Skeletal muscle satellite cell (primary cell): Measurements from ENCODE around the gene ABLIM2.

Experiments used
- H3K27me3 ChIP-seq: 2 replicates; pipeline ENCODE4 v1.7.0; 2013; ENCODE audit warnings: low read length; ENCODE audit not compliant: control insufficient read depth, insufficient read depth
- H3K36me3 ChIP-seq: 2 replicates; pipeline ENCODE4 v1.7.0; 2013; ENCODE audit warnings: mild to moderate bottlenecking, control low read depth, low read length; ENCODE audit not compliant: insufficient read depth
- H3K4me1 ChIP-seq: 2 replicates; pipeline ENCODE4 v1.7.0; 2013; ENCODE audit warnings: low read length; ENCODE audit not compliant: control insufficient read depth, insufficient read depth
- H3K4me2 ChIP-seq: 2 replicates; pipeline ENCODE4 v1.7.0; 2013; ENCODE audit warnings: mild to moderate bottlenecking, low read length
- H3K4me3 ChIP-seq: 2 replicates; pipeline ENCODE4 v1.7.0; 2013; ENCODE audit warnings: low read length
- H3K9ac ChIP-seq: 2 replicates; pipeline ENCODE4 v1.7.0; 2013; ENCODE audit warnings: mild to moderate bottlenecking, low read depth, low read length, moderate library complexity
- H3K9me3 ChIP-seq: replicated peaks from 2 replicates; pipeline ENCODE4 v1.7.0; 2013; ENCODE audit warnings: mild to moderate bottlenecking, control low read depth, low read length

ABLIM2 gene

GRCh38 chr4:8084031-8084660 is 74.5 kb downstream of the ABLIM2 start:
- no peaks in the 10 kb centered on the region for H3K9me3 ChIP-seq
- H3K36me3 ChIP-seq: no peaks in the 10 kb centered on the region
- H3K4me3 ChIP-seq: no peak overlapping the region
- H3K4me1 ChIP-seq: no peaks in the 10 kb centered on the region
- H3K9ac ChIP-seq: no peak overlapping the region
- H3K27me3 ChIP-seq: peaks cover 24% of the 10 kb centered on the region
- H3K4me2 ChIP-seq: no peak overlapping the region

- Histone ChIP-seq H3K9ac (no peak overlapping the region), H3K4me1 (no peaks in the 10 kb centered on the region), H3K4me3 (no peak overlapping the region), H3K27me3 (peaks cover 24% of the 10 kb centered on the region), H3K4me2 (no peak overlapping the region), H3K36me3 (no peaks in the 10 kb centered on the region), H3K9me3 (no peaks in the 10 kb centered on the region)
These were observed 75.4 kb downstream of the ABLIM2 start for GRCh38 chr4:8083086-8083825.

DNA sequence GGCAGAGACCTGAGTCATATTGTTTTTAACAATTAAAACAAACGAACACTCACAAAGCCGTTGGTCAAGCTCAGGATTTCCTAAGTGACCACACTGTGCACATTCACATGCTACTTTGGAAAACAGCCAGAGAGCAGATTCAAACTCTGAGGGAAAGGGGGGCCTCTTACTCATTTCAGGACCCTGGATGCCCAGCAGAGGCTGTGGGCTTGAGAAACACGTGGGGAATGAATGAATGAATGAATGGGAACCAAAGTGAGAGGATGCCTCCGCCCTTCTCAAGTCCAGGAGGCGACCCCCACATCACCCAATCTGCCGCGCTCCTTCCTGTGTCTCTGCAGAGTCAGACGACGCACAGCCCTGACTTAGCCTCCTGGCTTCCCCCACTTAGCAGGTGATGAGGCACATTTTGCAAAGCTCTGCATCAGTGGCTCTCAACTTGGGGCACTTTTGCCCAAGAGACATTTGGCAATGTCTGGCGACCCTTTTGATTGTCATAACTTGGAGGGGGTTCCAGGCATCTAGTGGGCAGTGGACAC is 76.0 kb downstream of the ABLIM2 start:
- no peak overlapping the region for H3K9ac ChIP-seq
- peaks cover 24% of the 10 kb centered on the region for H3K27me3 ChIP-seq
- H3K4me2 ChIP-seq: no peak overlapping the region
- H3K9me3 ChIP-seq: no peaks in the 10 kb centered on the region
- H3K4me3 ChIP-seq: no peak overlapping the region
- H3K4me1 ChIP-seq: no peaks in the 10 kb centered on the region
- no peaks in the 10 kb centered on the region for H3K36me3 ChIP-seq

DNA sequence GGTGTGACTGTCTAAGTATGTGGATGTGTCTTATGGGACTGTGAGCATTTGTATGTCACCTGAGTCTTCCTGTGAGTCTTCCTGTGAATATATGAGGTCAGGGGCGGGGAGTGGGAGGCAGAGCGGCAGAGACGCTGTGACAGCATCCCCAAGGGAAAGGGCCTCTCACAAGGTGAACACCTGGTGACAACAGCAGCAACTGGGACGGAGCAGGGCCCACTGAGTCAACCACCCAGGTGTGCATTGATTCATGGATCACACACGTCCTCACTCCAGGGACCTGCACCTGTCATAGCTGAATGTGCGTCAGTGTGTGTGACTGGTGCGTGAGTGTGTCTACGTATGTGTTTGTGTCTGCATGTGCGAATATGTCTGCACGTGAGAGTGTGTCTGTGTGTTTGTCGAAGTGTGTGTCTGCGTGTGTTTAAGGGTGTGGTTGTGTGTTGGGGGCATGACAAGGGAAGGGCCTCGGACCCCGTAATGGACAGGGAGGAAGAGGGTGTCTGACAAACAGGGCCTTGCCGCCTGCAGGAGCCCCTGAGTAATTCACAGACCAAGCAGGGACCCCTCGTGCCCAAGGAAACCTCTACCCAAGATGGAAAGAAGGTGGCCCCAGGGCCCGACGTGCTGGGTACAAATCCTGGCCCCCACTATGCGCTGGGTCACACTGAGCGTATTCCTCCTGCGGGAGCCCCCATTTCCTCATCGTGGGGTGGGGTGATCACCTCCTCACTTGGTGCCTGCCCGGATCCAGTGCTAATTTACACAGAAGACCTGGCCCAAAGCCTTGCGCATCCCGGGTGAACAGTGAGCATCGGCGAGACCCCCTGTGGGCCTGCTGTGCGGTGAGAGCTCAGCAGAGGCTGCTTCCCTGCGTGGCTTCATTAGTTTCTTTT is 76.7 kb downstream of the ABLIM2 start:
- Histone ChIP-seq H3K36me3 (no peaks in the 10 kb centered on the region), H3K27me3 (peaks cover 17% of the 10 kb centered on the region)

DNA sequence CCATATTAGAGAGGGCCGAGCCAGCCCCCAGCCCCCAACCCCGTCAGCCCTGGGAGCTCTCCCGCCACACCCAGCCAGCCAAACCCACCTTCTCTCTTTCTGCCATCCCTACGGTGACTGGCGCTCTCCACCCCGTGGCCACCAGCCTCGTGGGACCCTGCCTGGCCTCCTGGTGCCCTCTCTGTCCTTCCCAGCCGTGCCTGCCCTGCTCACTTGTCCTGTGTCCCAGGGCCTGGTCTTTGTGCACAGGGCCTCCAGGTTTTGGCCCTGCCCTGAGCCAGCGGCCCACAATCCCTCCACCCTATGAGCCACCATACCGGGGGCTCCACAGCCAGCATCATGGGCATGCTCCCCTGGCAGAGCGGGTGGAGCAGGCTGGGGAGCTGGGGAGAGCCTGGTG is 77.4 kb downstream of the ABLIM2 start:
- H3K36me3 ChIP-seq: no peaks in the 10 kb centered on the region
- no peaks in the 10 kb centered on the region for H3K4me1 ChIP-seq
- no peak overlapping the region for H3K4me3 ChIP-seq
- peaks cover 17% of the 10 kb centered on the region for H3K27me3 ChIP-seq
- no peak overlapping the region for H3K4me2 ChIP-seq
- H3K9me3 ChIP-seq: no peaks in the 10 kb centered on the region
- no peak overlapping the region for H3K9ac ChIP-seq

More for the DNA sequence above, 76.7 kb downstream of the ABLIM2 start:
- no peak overlapping the region for H3K4me3 ChIP-seq
- no peak overlapping the region for H3K9ac ChIP-seq
- H3K4me2 ChIP-seq: no peak overlapping the region
- H3K4me1 ChIP-seq: no peaks in the 10 kb centered on the region
- no peaks in the 10 kb centered on the region for H3K9me3 ChIP-seq

DNA sequence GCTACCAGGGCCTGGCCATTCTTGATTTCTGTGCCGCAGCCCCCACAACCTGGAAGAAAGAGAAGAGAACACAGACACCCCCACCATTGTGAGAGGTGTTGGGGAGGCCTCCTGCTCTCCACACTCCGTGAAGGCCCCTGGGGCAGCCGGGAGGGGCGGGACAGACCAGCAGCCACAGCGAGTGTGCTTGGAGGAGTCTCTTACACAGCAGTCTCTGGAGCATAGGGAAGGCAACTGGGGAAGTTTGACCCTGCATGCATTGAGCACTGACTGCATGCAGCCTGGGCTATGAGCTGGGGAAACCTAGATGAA is 77.9 kb downstream of the ABLIM2 start:
- Histone ChIP-seq H3K27me3 (peaks cover 17% of the 10 kb centered on the region), H3K4me2 (no peak overlapping the region), H3K4me3 (no peak overlapping the region), H3K9me3 (no peaks in the 10 kb centered on the region), H3K4me1 (no peaks in the 10 kb centered on the region), H3K36me3 (no peaks in the 10 kb centered on the region), H3K9ac (no peak overlapping the region)

DNA sequence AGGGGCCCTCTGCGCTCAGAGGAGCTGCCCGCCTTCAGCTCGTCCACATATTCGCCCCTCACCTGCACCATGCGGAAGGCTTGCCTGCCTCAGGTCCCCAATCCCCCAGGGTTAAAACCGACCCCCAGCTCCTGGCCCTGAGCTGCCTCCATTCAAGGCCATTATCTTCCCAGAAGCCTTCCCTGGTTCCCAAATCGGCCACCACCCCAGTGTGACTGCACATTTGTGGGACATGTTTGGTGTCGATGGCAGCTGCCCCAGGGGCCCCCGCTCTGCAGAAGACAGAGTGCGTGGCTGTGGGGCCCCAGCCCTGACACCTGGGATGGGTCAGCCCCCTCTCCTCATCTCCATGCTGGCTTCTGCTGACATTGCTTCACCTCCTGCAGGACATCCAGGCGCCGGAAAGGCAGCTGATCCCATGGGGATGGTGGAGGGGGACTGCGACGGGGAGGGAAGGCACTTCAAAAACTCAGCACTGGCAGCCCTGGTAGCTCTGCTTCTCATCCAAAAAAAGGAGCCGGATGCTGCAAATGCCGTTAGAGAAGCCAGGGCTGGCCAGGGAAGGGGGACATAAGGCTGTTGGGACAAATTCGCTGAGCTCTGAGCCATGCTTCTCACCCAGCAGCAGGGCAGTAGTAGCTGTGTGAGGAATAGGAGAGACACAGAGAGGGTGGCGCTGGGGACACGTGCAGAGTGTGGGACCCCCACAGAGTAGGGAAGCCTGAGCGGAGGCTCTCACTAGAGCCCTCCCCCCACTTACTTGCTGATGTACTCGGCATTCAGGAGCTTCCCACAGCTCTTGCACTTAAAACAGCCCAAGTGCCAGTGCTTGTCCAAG is 78.5 kb downstream of the ABLIM2 start:
- H3K27me3 ChIP-seq: peaks cover 17% of the 10 kb centered on the region
- no peaks in the 10 kb centered on the region for H3K4me1 ChIP-seq
- no peaks in the 10 kb centered on the region for H3K9me3 ChIP-seq
- no peak overlapping the region for H3K4me2 ChIP-seq
- no peak overlapping the region for H3K4me3 ChIP-seq
- no peaks in the 10 kb centered on the region for H3K36me3 ChIP-seq
- no peak overlapping the region for H3K9ac ChIP-seq

DNA sequence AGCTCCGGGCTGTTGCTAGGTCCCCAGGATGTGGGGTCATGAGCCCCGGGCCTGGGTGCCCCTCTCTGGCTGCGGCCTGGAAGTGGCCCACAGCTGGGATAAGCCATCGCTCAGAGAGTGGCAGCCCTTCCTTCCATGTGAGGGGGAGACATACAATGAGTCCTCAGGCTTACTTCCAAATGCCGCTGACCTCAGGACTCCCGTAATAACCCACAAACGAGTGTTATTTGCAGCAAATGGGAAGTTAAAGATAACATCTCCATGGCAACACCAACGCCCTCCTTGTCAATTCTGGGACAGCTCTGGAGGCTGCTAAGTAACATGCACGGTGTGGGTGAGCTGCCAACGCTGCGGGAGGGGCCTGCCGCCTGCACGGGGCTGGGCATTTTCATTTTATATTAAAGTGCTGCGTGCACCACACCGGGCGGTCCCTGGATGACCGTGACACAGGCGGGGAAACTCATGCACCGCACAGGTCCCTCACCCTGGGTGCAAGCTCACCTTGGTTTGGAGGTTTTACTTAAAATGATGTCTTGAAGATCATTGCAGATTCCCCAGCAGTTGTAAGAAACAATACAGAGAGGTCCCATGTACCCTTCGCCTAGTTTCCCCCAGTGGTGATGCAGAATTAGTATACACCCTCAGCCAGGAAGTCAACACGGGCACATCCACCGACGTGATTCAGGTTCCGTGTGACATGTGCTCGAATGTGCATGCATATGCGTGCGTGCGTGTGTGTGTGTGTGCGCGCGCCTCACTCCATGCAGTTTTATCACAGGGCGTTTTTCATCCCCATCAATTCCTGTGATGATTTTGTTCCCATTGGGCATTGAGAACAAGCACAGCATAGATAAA is 79.4 kb downstream of the ABLIM2 start:
- H3K4me3 ChIP-seq: no peak overlapping the region
- H3K9ac ChIP-seq: no peak overlapping the region
- no peaks in the 10 kb centered on the region for H3K4me1 ChIP-seq
- no peaks in the 10 kb centered on the region for H3K9me3 ChIP-seq
- no peak overlapping the region for H3K4me2 ChIP-seq
- no peaks in the 10 kb centered on the region for H3K36me3 ChIP-seq
- H3K27me3 ChIP-seq: peaks cover 17% of the 10 kb centered on the region

DNA sequence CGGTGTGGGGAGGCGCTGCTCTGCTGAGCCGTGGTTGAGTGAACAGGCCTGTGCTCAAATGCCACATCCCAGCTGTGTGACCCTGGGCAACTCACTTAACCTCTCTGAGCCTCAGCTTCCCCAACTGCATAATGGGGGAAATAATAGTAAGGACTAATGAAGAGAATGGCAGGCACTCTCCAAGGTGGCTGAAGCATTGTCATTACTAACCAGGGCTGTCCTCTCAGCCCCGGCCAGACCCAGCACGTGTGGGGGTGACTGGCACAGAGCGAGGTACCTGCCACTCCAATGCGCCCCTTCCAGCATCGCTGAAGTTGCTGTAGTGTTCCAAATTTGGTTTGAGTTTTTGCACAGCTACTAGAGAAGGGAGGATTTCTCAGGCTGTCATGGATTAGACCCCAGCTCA is 80.0 kb downstream of the ABLIM2 start:
- no peaks in the 10 kb centered on the region for H3K4me1 ChIP-seq
- H3K27me3 ChIP-seq: peaks cover 17% of the 10 kb centered on the region
- H3K4me3 ChIP-seq: no peak overlapping the region
- H3K9ac ChIP-seq: no peak overlapping the region
- no peak overlapping the region for H3K4me2 ChIP-seq
- no peaks in the 10 kb centered on the region for H3K9me3 ChIP-seq
- H3K36me3 ChIP-seq: no peaks in the 10 kb centered on the region

DNA sequence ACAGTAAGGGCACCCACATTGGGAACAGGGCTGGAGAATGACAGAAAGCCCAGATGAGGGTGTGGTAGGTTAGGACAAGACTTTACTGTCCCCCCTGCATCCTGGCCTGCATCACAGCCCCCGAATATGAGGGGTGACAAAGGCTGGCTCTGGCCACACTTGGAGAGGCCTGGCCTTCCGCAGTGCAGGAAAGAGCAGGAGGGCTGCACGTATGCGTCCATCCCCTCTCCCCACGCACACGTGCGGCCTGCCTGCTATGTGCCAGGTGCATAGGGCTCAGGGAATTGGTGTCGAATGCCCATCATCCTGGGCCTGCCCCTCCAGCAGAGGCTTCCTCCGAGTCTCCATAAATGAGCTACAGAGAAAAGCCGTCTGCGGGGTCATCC is 80.5 kb downstream of the ABLIM2 start:
- H3K36me3 ChIP-seq: no peaks in the 10 kb centered on the region
- peaks cover 14% of the 10 kb centered on the region for H3K27me3 ChIP-seq
- H3K9me3 ChIP-seq: no peaks in the 10 kb centered on the region
- no peak overlapping the region for H3K4me3 ChIP-seq
- no peak overlapping the region for H3K4me2 ChIP-seq
- no peaks in the 10 kb centered on the region for H3K4me1 ChIP-seq
- no peak overlapping the region for H3K9ac ChIP-seq
